ENCODE measurements around the gene TECR.

DNA sequence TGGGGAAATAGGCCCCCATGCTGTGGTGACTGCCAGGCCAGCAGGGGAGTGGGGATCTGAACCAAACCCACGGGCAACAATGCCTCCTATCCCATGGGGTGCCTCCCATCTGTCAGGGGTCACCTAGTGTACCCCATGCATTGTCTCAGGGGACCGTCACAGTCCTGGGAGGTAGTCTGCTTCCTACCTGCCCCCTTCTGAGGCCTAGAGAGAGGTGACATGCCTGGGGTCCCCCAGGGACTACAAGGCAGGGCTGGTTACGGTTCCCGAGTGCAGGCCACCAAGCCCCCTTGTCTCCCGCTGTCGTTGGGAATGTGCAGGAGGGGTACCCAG, 31.3 kb downstream of the TECR start:
- TF ChIP-seq, protein P1, sequence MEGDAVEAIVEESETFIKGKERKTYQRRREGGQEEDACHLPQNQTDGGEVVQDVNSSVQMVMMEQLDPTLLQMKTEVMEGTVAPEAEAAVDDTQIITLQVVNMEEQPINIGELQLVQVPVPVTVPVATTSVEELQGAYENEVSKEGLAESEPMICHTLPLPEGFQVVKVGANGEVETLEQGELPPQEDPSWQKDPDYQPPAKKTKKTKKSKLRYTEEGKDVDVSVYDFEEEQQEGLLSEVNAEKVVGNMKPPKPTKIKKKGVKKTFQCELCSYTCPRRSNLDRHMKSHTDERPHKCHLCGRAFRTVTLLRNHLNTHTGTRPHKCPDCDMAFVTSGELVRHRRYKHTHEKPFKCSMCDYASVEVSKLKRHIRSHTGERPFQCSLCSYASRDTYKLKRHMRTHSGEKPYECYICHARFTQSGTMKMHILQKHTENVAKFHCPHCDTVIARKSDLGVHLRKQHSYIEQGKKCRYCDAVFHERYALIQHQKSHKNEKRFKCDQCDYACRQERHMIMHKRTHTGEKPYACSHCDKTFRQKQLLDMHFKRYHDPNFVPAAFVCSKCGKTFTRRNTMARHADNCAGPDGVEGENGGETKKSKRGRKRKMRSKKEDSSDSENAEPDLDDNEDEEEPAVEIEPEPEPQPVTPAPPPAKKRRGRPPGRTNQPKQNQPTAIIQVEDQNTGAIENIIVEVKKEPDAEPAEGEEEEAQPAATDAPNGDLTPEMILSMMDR (IDR thresholded peaks at IDR 0.05): no peak
- TF ChIP-seq POLR2A (IDR thresholded peaks at IDR 0.05): no peak

Data from lower leg skin (tissue), 3 donors.